Measurements from ENCODE around the gene CCDC175.
A peak's percentile ranks its signal among the peaks of the same experiment; 100 is the strongest.

CCDC175 gene

GRCh38 chr14:59576332-59577294 is at the start of gene CCDC175:
TSS of gene CCDC175 (minus strand) at chr14:59576812. CDS start at chr14:59576775, 37 bp downstream.
- peak; percentile 66 for DNase-seq

- DNase-seq = no peak
Measured at GRCh38 chr14:59622631-59623030, 46.0 kb upstream of the CCDC175 start.

GRCh38 chr14:59619061-59619460 is 42.4 kb upstream of the CCDC175 start:
- DNase-seq = no peak

- no peak for DNase-seq
Measured at GRCh38 chr14:59601056-59601455, 24.4 kb upstream of the CCDC175 start.

GRCh38 chr14:59600211-59600945 is 23.8 kb upstream of the CCDC175 start:
- DNase-seq = no peak

- no peak for DNase-seq
Measured at GRCh38 chr14:59595071-59595470, 18.5 kb upstream of the CCDC175 start.

GRCh38 chr14:59591641-59592370 is 15.2 kb upstream of the CCDC175 start:
- no peak for DNase-seq

- DNase-seq = no peak
Measured at GRCh38 chr14:59588101-59588500, 11.5 kb upstream of the CCDC175 start.

GRCh38 chr14:59585891-59586554 is 9.4 kb upstream of the CCDC175 start:
- DNase-seq = no peak

- no peak for DNase-seq
Measured at GRCh38 chr14:59583755-59584154, 7.1 kb upstream of the CCDC175 start.

GRCh38 chr14:59582845-59583509 is 6.4 kb upstream of the CCDC175 start:
- no peak for DNase-seq

GRCh38 chr14:59582161-59582560 is 5.5 kb upstream of the CCDC175 start:
- no peak for DNase-seq

GRCh38 chr14:59580911-59581310 is 4.3 kb upstream of the CCDC175 start:
- DNase-seq = no peak

- no peak for DNase-seq
Measured at GRCh38 chr14:59570122-59570521, 6.5 kb downstream of the CCDC175 start.

GRCh38 chr14:59566725-59567124 is 9.9 kb downstream of the CCDC175 start:
- no peak for DNase-seq

- DNase-seq = no peak
Measured at GRCh38 chr14:59566296-59566695, 10.3 kb downstream of the CCDC175 start.

- no peak for DNase-seq
Measured at GRCh38 chr14:59565087-59565486, 11.5 kb downstream of the CCDC175 start.

GRCh38 chr14:59564366-59564765 is 12.2 kb downstream of the CCDC175 start:
- no peak for DNase-seq

GRCh38 chr14:59547310-59547709 is 29.3 kb downstream of the CCDC175 start:
- DNase-seq = no peak

- DNase-seq = no peak
Measured at GRCh38 chr14:59543873-59544272, 32.7 kb downstream of the CCDC175 start.

- no peak for DNase-seq
Measured at GRCh38 chr14:59541731-59542130, 34.9 kb downstream of the CCDC175 start.

GRCh38 chr14:59540852-59541251 is 35.8 kb downstream of the CCDC175 start:
- no peak for DNase-seq
